ENCODE results near the gene ARMCX1.
A peak's percentile ranks its signal among the peaks of the same experiment; 100 is the strongest.
"Not testable (repeated sequence)": the region's sequence is repeated elsewhere in the genome, so short reads cannot be mapped to it uniquely, and the experiment has no call there.

Gene ARMCX1

GRCh38 chrX:101550362-101550750 lies at the start of gene ARMCX1:
Gene ARMCX1 (plus strand): TSS chrX:101550547. CDS start chrX:101552931, 2,384 bp downstream.
- Histone ChIP-seq H3K36me3 (ENCODE audit: control insufficient read depth, insufficient read depth, low read length) (peaks cover 4% of the 10 kb centered on the region; the same call in 1 of the 2 replicates), H3K27me3 (ENCODE audit: control insufficient read depth, insufficient read depth, low read length) (no peaks in the 10 kb centered on the region), H3K9me3 (ENCODE audit: control insufficient read depth, insufficient read depth, low read depth, low read length) (no peaks in the 10 kb centered on the region), H3K9ac (ENCODE audit: low read length) (peak within 1 kb of the TSS; percentile 83), H3K27ac (ENCODE audit: low read depth, low read length) (peak within 1 kb of the TSS; percentile 68), H3K4me3 (ENCODE audit: low read depth, low read length) (peak within 1 kb of the TSS; percentile 76), H3K4me1 (ENCODE audit: control insufficient read depth, insufficient read depth, low read length) (no peaks in the 10 kb centered on the region; the same call in 1 of the 2 replicates)

GRCh38 chrX:101502929-101503328 lies 47.4 kb upstream of the ARMCX1 start:
- not testable (repeated sequence) for H3K27me3 ChIP-seq (ENCODE audit: control insufficient read depth, insufficient read depth, low read length); H3K9ac ChIP-seq (ENCODE audit: low read length); H3K4me1 ChIP-seq (ENCODE audit: control insufficient read depth, insufficient read depth, low read length); H3K36me3 ChIP-seq (ENCODE audit: control insufficient read depth, insufficient read depth, low read length); H3K9me3 ChIP-seq (ENCODE audit: control insufficient read depth, insufficient read depth, low read depth, low read length); H3K4me3 ChIP-seq (ENCODE audit: low read depth, low read length); H3K27ac ChIP-seq (ENCODE audit: low read depth, low read length)

- no peaks in the 10 kb centered on the region; the same call in 1 of the 2 replicates for H3K9me3 ChIP-seq (ENCODE audit: control insufficient read depth, insufficient read depth, low read depth, low read length)
- no peaks in the 10 kb centered on the region for H3K27me3 ChIP-seq (ENCODE audit: control insufficient read depth, insufficient read depth, low read length)
- H3K36me3 ChIP-seq (ENCODE audit: control insufficient read depth, insufficient read depth, low read length): peaks cover 3% of the 10 kb centered on the region; the same call in 1 of the 2 replicates
- no peak overlapping the region for H3K4me3 ChIP-seq (ENCODE audit: low read depth, low read length)
- H3K27ac ChIP-seq (ENCODE audit: low read depth, low read length): no peak overlapping the region
- H3K9ac ChIP-seq (ENCODE audit: low read length): no peak overlapping the region
- H3K4me1 ChIP-seq (ENCODE audit: control insufficient read depth, insufficient read depth, low read length): no peaks in the 10 kb centered on the region
Measured at GRCh38 chrX:101507372-101507771, 43.0 kb upstream of the ARMCX1 start.

- no peak overlapping the region for H3K9ac ChIP-seq (ENCODE audit: low read length)
Measured at GRCh38 chrX:101507986-101508385, 42.4 kb upstream of the ARMCX1 start.

GRCh38 chrX:101530944-101531343 lies 19.4 kb upstream of the ARMCX1 start:
- Histone ChIP-seq H3K36me3 (ENCODE audit: control insufficient read depth, insufficient read depth, low read length) (no peaks in the 10 kb centered on the region), H3K4me1 (ENCODE audit: control insufficient read depth, insufficient read depth, low read length) (no peaks in the 10 kb centered on the region), H3K27me3 (ENCODE audit: control insufficient read depth, insufficient read depth, low read length) (no peaks in the 10 kb centered on the region; the same call in 1 of the 2 replicates), H3K9ac (ENCODE audit: low read length) (no peak overlapping the region), H3K27ac (ENCODE audit: low read depth, low read length) (no peak overlapping the region), H3K4me3 (ENCODE audit: low read depth, low read length) (no peak overlapping the region), H3K9me3 (ENCODE audit: control insufficient read depth, insufficient read depth, low read depth, low read length) (no peaks in the 10 kb centered on the region)

More at GRCh38 chrX:101507986-101508385, 42.4 kb upstream of the ARMCX1 start:
- no peak overlapping the region for H3K27ac ChIP-seq (ENCODE audit: low read depth, low read length)
- H3K9me3 ChIP-seq (ENCODE audit: control insufficient read depth, insufficient read depth, low read depth, low read length): no peaks in the 10 kb centered on the region
- H3K4me1 ChIP-seq (ENCODE audit: control insufficient read depth, insufficient read depth, low read length): no peaks in the 10 kb centered on the region
- no peak overlapping the region for H3K4me3 ChIP-seq (ENCODE audit: low read depth, low read length)
- peaks cover 3% of the 10 kb centered on the region; the same call in 1 of the 2 replicates for H3K36me3 ChIP-seq (ENCODE audit: control insufficient read depth, insufficient read depth, low read length)
- H3K27me3 ChIP-seq (ENCODE audit: control insufficient read depth, insufficient read depth, low read length): no peaks in the 10 kb centered on the region

- Histone ChIP-seq H3K27me3 (ENCODE audit: control insufficient read depth, insufficient read depth, low read length) (no peaks in the 10 kb centered on the region), H3K9ac (ENCODE audit: low read length) (no peak overlapping the region), H3K36me3 (ENCODE audit: control insufficient read depth, insufficient read depth, low read length) (no peaks in the 10 kb centered on the region), H3K4me1 (ENCODE audit: control insufficient read depth, insufficient read depth, low read length) (no peaks in the 10 kb centered on the region), H3K27ac (ENCODE audit: low read depth, low read length) (no peak overlapping the region), H3K4me3 (ENCODE audit: low read depth, low read length) (no peak overlapping the region), H3K9me3 (ENCODE audit: control insufficient read depth, insufficient read depth, low read depth, low read length) (peaks cover 7% of the 10 kb centered on the region; the same call in 1 of the 2 replicates)
Measured at GRCh38 chrX:101539116-101539515, 11.2 kb upstream of the ARMCX1 start.

- Histone ChIP-seq H3K4me3 (ENCODE audit: low read depth, low read length) (peak overlapping the region; percentile 76), H3K9me3 (ENCODE audit: control insufficient read depth, insufficient read depth, low read depth, low read length) (no peaks in the 10 kb centered on the region), H3K27ac (ENCODE audit: low read depth, low read length) (peak overlapping the region; percentile 68), H3K4me1 (ENCODE audit: control insufficient read depth, insufficient read depth, low read length) (no peaks in the 10 kb centered on the region; the same call in 1 of the 2 replicates), H3K36me3 (ENCODE audit: control insufficient read depth, insufficient read depth, low read length) (peaks cover 4% of the 10 kb centered on the region; the same call in 1 of the 2 replicates), H3K9ac (ENCODE audit: low read length) (peak overlapping the region; percentile 83), H3K27me3 (ENCODE audit: control insufficient read depth, insufficient read depth, low read length) (no peaks in the 10 kb centered on the region)
Measured at GRCh38 chrX:101550751-101551379, 518 bp downstream of the ARMCX1 start.

- Histone ChIP-seq H3K9me3 (ENCODE audit: control insufficient read depth, insufficient read depth, low read depth, low read length) (no peaks in the 10 kb centered on the region), H3K27ac (ENCODE audit: low read depth, low read length) (no peak overlapping the region), H3K27me3 (ENCODE audit: control insufficient read depth, insufficient read depth, low read length) (no peaks in the 10 kb centered on the region), H3K9ac (ENCODE audit: low read length) (peak overlapping the region; percentile 47), H3K4me1 (ENCODE audit: control insufficient read depth, insufficient read depth, low read length) (no peaks in the 10 kb centered on the region; the same call in 1 of the 2 replicates), H3K4me3 (ENCODE audit: low read depth, low read length) (peak overlapping the region; percentile 76), H3K36me3 (ENCODE audit: control insufficient read depth, insufficient read depth, low read length) (peaks cover 4% of the 10 kb centered on the region; the same call in 1 of the 2 replicates)
Measured at GRCh38 chrX:101551380-101551767, 1.0 kb downstream of the ARMCX1 start.

GRCh38 chrX:101552714-101553113 lies 2.4 kb downstream of the ARMCX1 start:
- no peak overlapping the region for H3K9ac ChIP-seq (ENCODE audit: low read length)
- H3K4me3 ChIP-seq (ENCODE audit: low read depth, low read length): no peak overlapping the region
- no peaks in the 10 kb centered on the region for H3K27me3 ChIP-seq (ENCODE audit: control insufficient read depth, insufficient read depth, low read length)
- H3K9me3 ChIP-seq (ENCODE audit: control insufficient read depth, insufficient read depth, low read depth, low read length): no peaks in the 10 kb centered on the region
- peaks cover 4% of the 10 kb centered on the region; the same call in 1 of the 2 replicates for H3K36me3 ChIP-seq (ENCODE audit: control insufficient read depth, insufficient read depth, low read length)
- H3K27ac ChIP-seq (ENCODE audit: low read depth, low read length): no peak overlapping the region
- H3K4me1 ChIP-seq (ENCODE audit: control insufficient read depth, insufficient read depth, low read length): no peaks in the 10 kb centered on the region; the same call in 1 of the 2 replicates

- no peaks in the 10 kb centered on the region for H3K36me3 ChIP-seq (ENCODE audit: control insufficient read depth, insufficient read depth, low read length)
- H3K27me3 ChIP-seq (ENCODE audit: control insufficient read depth, insufficient read depth, low read length): no peaks in the 10 kb centered on the region; the same call in 1 of the 2 replicates
- H3K9ac ChIP-seq (ENCODE audit: low read length): no peak overlapping the region
- H3K4me3 ChIP-seq (ENCODE audit: low read depth, low read length): no peak overlapping the region
- H3K9me3 ChIP-seq (ENCODE audit: control insufficient read depth, insufficient read depth, low read depth, low read length): no peaks in the 10 kb centered on the region
- no peaks in the 10 kb centered on the region; the same call in 1 of the 2 replicates for H3K4me1 ChIP-seq (ENCODE audit: control insufficient read depth, insufficient read depth, low read length)
- no peak overlapping the region for H3K27ac ChIP-seq (ENCODE audit: low read depth, low read length)
Measured at GRCh38 chrX:101564651-101565050, 14.3 kb downstream of the ARMCX1 start.

GRCh38 chrX:101595739-101596419 lies 45.5 kb downstream of the ARMCX1 start:
- Histone ChIP-seq H3K36me3 (ENCODE audit: control insufficient read depth, insufficient read depth, low read length) (no peaks in the 10 kb centered on the region), H3K27ac (ENCODE audit: low read depth, low read length) (no peak overlapping the region), H3K4me1 (ENCODE audit: control insufficient read depth, insufficient read depth, low read length) (no peaks in the 10 kb centered on the region), H3K9me3 (ENCODE audit: control insufficient read depth, insufficient read depth, low read depth, low read length) (no peaks in the 10 kb centered on the region), H3K27me3 (ENCODE audit: control insufficient read depth, insufficient read depth, low read length) (peaks cover 4% of the 10 kb centered on the region; the same call in 1 of the 2 replicates), H3K9ac (ENCODE audit: low read length) (no peak overlapping the region), H3K4me3 (ENCODE audit: low read depth, low read length) (no peak overlapping the region)

All from HUES6 (cell line).